ENCODE results near the gene GALNT18.
A peak's percentile ranks its signal among the peaks of the same experiment; 100 is the strongest.

GALNT18 gene

GRCh38 chr11:11426226-11426952, 195.4 kb downstream of the GALNT18 start:
- DNase-seq, result no peak

- DNase-seq, result no peak
Measured at GRCh38 chr11:11425806-11426205, 196.0 kb downstream of the GALNT18 start.

GRCh38 chr11:11424688-11425087, 197.1 kb downstream of the GALNT18 start:
- no peak for DNase-seq

- no peak for DNase-seq
Measured at GRCh38 chr11:11422411-11423128, 199.2 kb downstream of the GALNT18 start.

GRCh38 chr11:11421509-11421908, 200.3 kb downstream of the GALNT18 start:
- DNase-seq, result no peak

GRCh38 chr11:11420899-11421285, 200.9 kb downstream of the GALNT18 start:
- no peak for DNase-seq

- DNase-seq, result no peak
Measured at GRCh38 chr11:11420191-11420898, 201.5 kb downstream of the GALNT18 start.

GRCh38 chr11:11419747-11420146, 202.1 kb downstream of the GALNT18 start:
- DNase-seq, result no peak

- DNase-seq, result no peak
Measured at GRCh38 chr11:11416917-11417316, 204.9 kb downstream of the GALNT18 start.

- peak; percentile 5 to 32 for DNase-seq
Measured at GRCh38 chr11:11416502-11416901, 205.3 kb downstream of the GALNT18 start.

- DNase-seq, result no peak
Measured at GRCh38 chr11:11415901-11416300, 205.9 kb downstream of the GALNT18 start.

- DNase-seq, result no peak
Measured at GRCh38 chr11:11414996-11415395, 206.8 kb downstream of the GALNT18 start.

GRCh38 chr11:11413776-11414175, 208.0 kb downstream of the GALNT18 start:
- no peak for DNase-seq

- no peak for DNase-seq
Measured at GRCh38 chr11:11411401-11411985, 210.3 kb downstream of the GALNT18 start.

GRCh38 chr11:11409901-11410300, 211.9 kb downstream of the GALNT18 start:
- DNase-seq, result no peak

GRCh38 chr11:11409224-11409623, 212.6 kb downstream of the GALNT18 start:
- no peak for DNase-seq

GRCh38 chr11:11408436-11409221, 213.2 kb downstream of the GALNT18 start:
- DNase-seq, result no peak

GRCh38 chr11:11407763-11408084, 214.1 kb downstream of the GALNT18 start:
- DNase-seq, result no peak

GRCh38 chr11:11407065-11407762, 214.6 kb downstream of the GALNT18 start:
- no peak for DNase-seq

- DNase-seq, result no peak
Measured at GRCh38 chr11:11406652-11407051, 215.2 kb downstream of the GALNT18 start.

GRCh38 chr11:11403763-11404725, 217.8 kb downstream of the GALNT18 start:
- DNase-seq, result no peak

Data from CD4-positive, alpha-beta T cell treated with Interleukin-4 for 1 hour (primary cell).